OCI-LY7 (cell line): ENCODE results near the gene MTHFD2L. TPM values are rescaled to one million over a fixed set of nuclear protein-coding genes. Genes with fewer than 3 reads are reported as not detected.

Experiments
- BruUV-seq: library from RNA; stranded (reverse); fragments of 400-500 nt; replicated peaks from 2 replicates; lab custom pipeline; 2021; lab: Mats Ljungman, UMichigan
- CTCF ChIA-PET: fragments of 300-600 bp; sonication (Branson Sonifier 250); formaldehyde crosslinking; loops from one replicate; lab custom pipeline; 2022; ENCODE audit warnings: antibody characterized with exemption; ENCODE audit not compliant: unreplicated experiment; lab: Charles Lee
- POLR2A ChIA-PET: fragments of 300-600 bp; sonication (Branson Sonifier 250); formaldehyde crosslinking; loops from one replicate; lab custom pipeline; 2022; ENCODE audit warnings: antibody characterized with exemption; lab: Charles Lee
- DNase-seq: peaks from one replicate; pipeline ENCODE4 v3.0.0-alpha.2; 2015; ENCODE audit warnings: low spot score
- H2AFZ ChIP-seq: fragments of 200-600 bp; sonication (generic), shearing (Covaris generic); 2 replicates; pipeline ENCODE4 v1.6.1; 2014; ENCODE audit warnings: mild to moderate bottlenecking, antibody characterized with exemption, low read length, moderate library complexity
- H3K27ac ChIP-seq: fragments of 200-600 bp; sonication (generic); 2 replicates; pipeline ENCODE4 v1.5.1; 2014; ENCODE audit warnings: mixed run types, low read depth, mild to moderate bottlenecking, moderate library complexity, low read length, inconsistent platforms; ENCODE audit not compliant: poor library complexity, severe bottlenecking
- H3K36me3 ChIP-seq: fragments of 200-600 bp; sonication (generic); 2 replicates; pipeline ENCODE4 v1.6.1; 2014; ENCODE audit warnings: mild to moderate bottlenecking, antibody characterized with exemption, low read length, moderate library complexity, mixed read lengths; ENCODE audit not compliant: insufficient read depth
- H3K4me1 ChIP-seq: fragments of 200-600 bp; sonication (generic); 2 replicates; pipeline ENCODE4 v1.5.1; 2014; ENCODE audit warnings: mild to moderate bottlenecking, low read length; ENCODE audit not compliant: insufficient read depth, poor library complexity, severe bottlenecking
- H3K4me2 ChIP-seq: fragments of 200-600 bp; sonication (generic); 2 replicates; pipeline ENCODE4 v1.6.1; 2014; ENCODE audit warnings: mild to moderate bottlenecking, low read length
- H3K4me3 ChIP-seq: fragments of 200-600 bp; sonication (generic); 2 replicates; pipeline ENCODE4 v1.5.1; 2014; ENCODE audit warnings: mild to moderate bottlenecking, low read depth, low read length; ENCODE audit not compliant: poor library complexity, severe bottlenecking
- H3K79me2 ChIP-seq: fragments of 200-600 bp; sonication (generic); 2 replicates; pipeline ENCODE4 v1.6.1; 2016; ENCODE audit warnings: low read depth, mild to moderate bottlenecking, low read length, moderate library complexity, mixed read lengths; ENCODE audit not compliant: insufficient read depth
- H3K9me2 ChIP-seq: fragments of 200-600 bp; sonication (generic); 2 replicates; pipeline ENCODE4 v1.6.1; 2016; ENCODE audit warnings: mild to moderate bottlenecking, low read length, mixed read lengths; ENCODE audit not compliant: insufficient read depth
- H3K9me3 ChIP-seq: fragments of 200-600 bp; sonication (generic); 2 replicates; pipeline ENCODE4 v1.6.1; 2014; ENCODE audit warnings: mild to moderate bottlenecking, mixed run types, low read length, mixed read lengths
- H4K20me1 ChIP-seq: fragments of 200-600 bp; sonication (generic); 2 replicates; pipeline ENCODE4 v1.6.1; 2014; ENCODE audit warnings: mild to moderate bottlenecking, antibody characterized with exemption, low read length, moderate library complexity, mixed read lengths; ENCODE audit not compliant: insufficient read depth
- EZH2phosphoT487 ChIP-seq: fragments of 200-600 bp; sonication (generic); IDR thresholded peaks from 2 replicates; pipeline ENCODE4 v1.6.1; 2018; ENCODE audit warnings: low read depth, borderline replicate concordance, mild to moderate bottlenecking, mixed run types, antibody characterized with exemption, low read length, moderate library complexity, mixed read lengths
- intact Hi-C: fragments of 100-400 bp; cut with micrococcal nuclease; formaldehyde crosslinking; loops from one replicate; pipeline ENCODE4 v1.10.0; 2022; ENCODE audit not compliant: unreplicated experiment
- total RNA-seq, 2 experiments: library from RNA; depleted of rRNA in 1 of 2; stranded (reverse); fragments of >200 nt in 1 of 2; shearing (Covaris generic) in 1 of 2; gene quantifications; 2 replicates each; pipeline ENCODE4 v1.2.3, GENCODE V29; 2014 to 2022
- TF ChIP-seq, protein P1 (sequence below): fragments of 200-600 bp; sonication (generic); conservative IDR thresholded peaks from 2 replicates; pipeline ENCODE4 v1.5.1; 2014; ENCODE audit warnings: mild to moderate bottlenecking, antibody characterized with exemption, low read length, moderate library complexity, mixed read lengths

MTHFD2L gene
- total RNA-seq, 2 experiments from 2014 or later, result 18.7 to 18.9 TPM

DNA sequence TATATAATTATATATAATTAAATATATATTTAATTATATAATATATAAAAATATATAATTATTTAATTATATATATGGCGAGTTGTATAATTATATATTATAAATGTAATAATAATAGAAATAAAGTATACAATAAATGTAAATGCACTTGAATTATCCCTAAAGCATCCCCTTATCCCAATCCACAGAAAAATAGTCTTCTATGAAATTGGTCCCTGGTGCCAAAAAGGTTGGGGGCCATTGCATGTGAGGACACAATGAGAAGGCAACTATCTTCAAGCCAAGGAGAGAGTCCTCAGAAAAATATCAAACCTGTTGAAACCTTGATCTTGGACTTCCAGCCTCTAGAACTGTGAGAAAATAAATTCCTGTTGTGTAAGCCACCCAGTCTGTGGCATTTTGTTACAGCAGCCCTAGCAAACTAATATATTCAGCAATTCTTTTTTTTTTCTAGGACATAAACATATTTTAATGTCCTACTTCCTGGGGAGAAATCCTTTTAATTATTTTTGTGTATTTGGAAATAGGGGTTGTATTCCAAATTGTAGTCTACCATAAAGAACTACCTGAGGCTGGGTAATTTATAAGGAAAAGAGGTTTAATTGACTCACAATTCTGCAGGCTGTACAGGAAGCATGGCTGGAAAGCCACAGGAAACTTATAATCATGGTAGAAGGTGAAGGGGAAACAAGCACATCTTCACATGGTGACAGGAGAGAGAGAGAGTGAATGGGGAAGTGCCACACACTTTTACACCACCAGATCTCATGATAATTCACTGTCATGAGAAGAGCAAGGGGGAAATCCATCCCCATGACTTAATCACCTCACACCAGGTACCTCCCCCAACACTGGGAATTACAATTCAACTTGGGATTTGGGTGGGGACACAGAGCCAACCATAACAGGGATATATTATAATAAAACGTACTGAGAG lies 36.0 kb upstream of the MTHFD2L start:
- intact Hi-C loops, result no loop called here
- no TSS peak for BruUV-seq
- H3K9me2 ChIP-seq, result no peaks in the 10 kb centered on the region
- no peaks in the 10 kb centered on the region for H3K79me2 ChIP-seq
- POLR2A ChIA-PET, result no interaction called here
- H4K20me1 ChIP-seq, result no peaks in the 10 kb centered on the region
- H3K4me2 ChIP-seq, result no peak overlapping the region
- no peak overlapping the region for H3K4me3 ChIP-seq
- no peaks in the 10 kb centered on the region for H3K36me3 ChIP-seq
- H3K4me1 ChIP-seq, result no peaks in the 10 kb centered on the region
- no peaks in the 10 kb centered on the region for H3K9me3 ChIP-seq
- no peak for DNase-seq
- no peak for TF ChIP-seq EZH2phosphoT487
- TF ChIP-seq, protein P1, sequence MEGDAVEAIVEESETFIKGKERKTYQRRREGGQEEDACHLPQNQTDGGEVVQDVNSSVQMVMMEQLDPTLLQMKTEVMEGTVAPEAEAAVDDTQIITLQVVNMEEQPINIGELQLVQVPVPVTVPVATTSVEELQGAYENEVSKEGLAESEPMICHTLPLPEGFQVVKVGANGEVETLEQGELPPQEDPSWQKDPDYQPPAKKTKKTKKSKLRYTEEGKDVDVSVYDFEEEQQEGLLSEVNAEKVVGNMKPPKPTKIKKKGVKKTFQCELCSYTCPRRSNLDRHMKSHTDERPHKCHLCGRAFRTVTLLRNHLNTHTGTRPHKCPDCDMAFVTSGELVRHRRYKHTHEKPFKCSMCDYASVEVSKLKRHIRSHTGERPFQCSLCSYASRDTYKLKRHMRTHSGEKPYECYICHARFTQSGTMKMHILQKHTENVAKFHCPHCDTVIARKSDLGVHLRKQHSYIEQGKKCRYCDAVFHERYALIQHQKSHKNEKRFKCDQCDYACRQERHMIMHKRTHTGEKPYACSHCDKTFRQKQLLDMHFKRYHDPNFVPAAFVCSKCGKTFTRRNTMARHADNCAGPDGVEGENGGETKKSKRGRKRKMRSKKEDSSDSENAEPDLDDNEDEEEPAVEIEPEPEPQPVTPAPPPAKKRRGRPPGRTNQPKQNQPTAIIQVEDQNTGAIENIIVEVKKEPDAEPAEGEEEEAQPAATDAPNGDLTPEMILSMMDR, result no peak
- CTCF ChIA-PET, result no interaction called here
- no peak overlapping the region for H2AFZ ChIP-seq
- no peak overlapping the region for H3K27ac ChIP-seq

DNA sequence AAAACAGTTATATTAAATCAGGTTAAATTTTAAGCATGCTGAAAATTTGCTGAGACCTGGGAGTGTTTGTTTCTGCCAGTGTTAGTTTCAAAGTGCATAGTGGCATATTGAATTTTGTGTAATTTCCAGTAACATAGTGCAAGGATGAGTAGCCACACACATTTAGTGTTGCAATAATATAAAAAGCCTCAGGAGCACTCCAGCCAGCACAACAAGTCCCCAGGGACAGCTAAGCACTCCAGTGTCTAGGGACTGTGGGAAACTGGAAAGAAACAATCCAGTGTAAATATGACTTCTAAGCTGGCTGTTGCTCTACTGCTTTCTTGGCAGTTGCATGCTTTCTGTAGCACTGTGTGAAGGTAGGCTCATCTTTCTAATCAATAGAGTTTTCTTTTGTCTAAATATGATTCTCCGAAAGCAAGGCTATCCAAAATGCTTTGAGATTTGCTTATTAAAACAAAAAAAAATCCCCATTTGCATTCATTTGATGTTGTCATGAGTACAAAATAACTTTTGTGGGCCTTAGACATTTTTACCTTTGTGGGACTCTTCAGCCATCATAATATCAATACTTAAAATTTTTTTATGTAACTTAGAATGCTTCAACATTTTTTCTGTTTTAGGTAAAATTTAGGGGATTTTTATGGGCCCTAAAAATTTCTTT lies 34.7 kb upstream of the MTHFD2L start:
- H3K4me2 ChIP-seq, result no peak overlapping the region
- no peaks in the 10 kb centered on the region for H4K20me1 ChIP-seq
- no peaks in the 10 kb centered on the region for H3K79me2 ChIP-seq
- ChIA-PET CTCF (no interaction called here), POLR2A (no interaction called here)
- BruUV-seq, result no TSS peak
- TF ChIP-seq, protein P1, result no peak
- TF ChIP-seq EZH2phosphoT487, result no peak
- no peak overlapping the region for H3K4me3 ChIP-seq
- DNase-seq, result no peak
- no peaks in the 10 kb centered on the region for H3K9me2 ChIP-seq
- intact Hi-C loops, result no loop called here
- no peaks in the 10 kb centered on the region for H3K36me3 ChIP-seq
- H2AFZ ChIP-seq, result no peak overlapping the region
- no peaks in the 10 kb centered on the region for H3K4me1 ChIP-seq
- no peaks in the 10 kb centered on the region for H3K9me3 ChIP-seq
- H3K27ac ChIP-seq, result no peak overlapping the region

DNA sequence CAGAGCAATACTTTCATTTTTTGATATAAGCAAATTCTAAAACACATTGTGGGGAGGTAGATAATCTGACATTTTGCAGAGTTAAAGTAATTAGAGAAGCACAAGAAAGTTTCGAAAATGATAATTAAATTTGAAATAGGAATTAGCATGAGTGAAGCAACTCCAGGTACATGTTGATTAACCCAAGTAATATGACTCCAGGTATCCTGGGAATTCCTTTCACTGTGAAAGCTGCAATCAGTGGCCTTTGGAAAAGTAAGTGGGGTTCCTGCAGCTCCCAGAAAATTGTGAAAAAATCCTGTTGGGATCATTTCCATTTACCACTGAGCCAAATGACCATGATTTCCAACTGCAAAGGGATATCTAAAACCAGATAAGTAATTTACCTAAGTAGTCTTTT lies 32.9 kb upstream of the MTHFD2L start:
- intact Hi-C loops, result no loop called here
- H3K27ac ChIP-seq, result no peak overlapping the region
- TF ChIP-seq, protein P1, result no peak

More for the DNA sequence above, 32.9 kb upstream of the MTHFD2L start:
- Histone ChIP-seq H2AFZ (no peak overlapping the region), H3K36me3 (no peaks in the 10 kb centered on the region), H3K9me2 (no peaks in the 10 kb centered on the region), H3K4me2 (no peak overlapping the region), H3K9me3 (no peaks in the 10 kb centered on the region), H3K4me1 (no peaks in the 10 kb centered on the region), H3K79me2 (no peaks in the 10 kb centered on the region), H4K20me1 (no peaks in the 10 kb centered on the region), H3K4me3 (no peak overlapping the region)
- DNase-seq, result no peak
- CTCF ChIA-PET, result no interaction called here
- no TSS peak for BruUV-seq
- POLR2A ChIA-PET, result interaction anchor here (1.3 kb wide), 1 partner anchor 9 kb away, joined by 4 read pairs; no protein-coding TSS in a partner anchor
